ENCODE data around the gene KCTD11.

Gene KCTD11

DNA sequence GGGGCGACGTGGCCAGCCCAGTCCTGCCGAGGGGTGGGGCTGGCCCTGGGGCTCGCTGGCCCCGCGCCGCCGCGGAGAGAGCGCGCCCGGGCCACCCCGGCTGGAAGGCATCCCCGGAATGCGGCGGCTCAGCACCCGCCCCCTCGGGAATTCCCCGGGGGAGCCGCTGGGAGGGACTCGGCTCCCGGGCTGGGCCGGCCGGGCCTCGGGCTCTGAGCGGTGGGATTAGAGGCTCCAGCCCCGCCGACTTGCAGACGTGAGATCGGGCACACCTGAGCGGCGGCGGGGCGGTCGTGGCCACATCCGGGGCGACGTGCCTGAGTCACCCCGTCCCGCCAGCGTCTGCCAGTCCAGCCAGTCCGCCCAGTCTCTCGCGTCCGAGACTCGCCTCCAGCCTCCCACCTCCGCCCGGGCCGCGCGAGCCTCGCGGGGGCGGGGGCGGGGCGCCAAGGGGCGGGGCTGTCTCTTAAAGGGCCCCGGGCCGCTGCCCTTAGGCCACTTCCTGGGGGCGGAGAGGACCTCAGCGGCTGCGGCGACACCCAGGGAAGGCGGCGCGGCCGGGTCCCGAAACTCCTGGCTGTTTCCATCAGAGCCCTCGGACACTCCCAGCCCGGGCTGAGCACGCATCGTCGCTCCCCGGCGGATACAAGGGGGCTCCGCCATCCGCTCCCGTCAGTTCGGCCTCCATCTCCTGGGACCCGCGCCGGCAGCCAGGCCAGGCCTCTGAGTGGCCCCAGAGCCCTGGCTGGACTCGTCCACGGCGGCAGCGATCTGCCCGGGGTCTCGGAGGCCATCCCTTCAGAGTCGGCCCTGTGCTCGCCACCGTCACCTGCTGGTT is at the start of gene KCTD11:
Gene KCTD11 (plus strand): TSS at position 498 of the 838 bp plus-strand sequence.
- no peak for FAIRE-seq

DNA sequence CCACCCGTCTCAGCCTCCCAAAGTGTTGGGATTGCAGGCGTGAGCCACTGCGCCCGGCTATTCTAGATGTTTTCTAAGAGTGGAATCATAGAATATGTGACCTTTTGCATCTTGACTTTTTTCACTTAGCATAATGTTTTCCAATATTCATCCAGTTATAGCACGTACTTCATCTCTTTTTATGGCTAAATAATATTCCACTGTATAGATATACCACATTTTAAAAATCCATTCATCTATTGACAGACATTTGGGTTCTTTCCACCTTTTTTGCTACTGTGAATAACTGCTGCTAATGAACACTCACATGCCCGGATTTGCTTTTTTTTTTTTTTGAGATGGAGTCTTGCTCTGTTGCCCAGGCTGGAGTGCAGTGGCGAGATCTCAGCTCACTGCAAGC is 47.8 kb upstream of the KCTD11 start:
- no peak for FAIRE-seq

- peak; percentile 89 for FAIRE-seq
Observed at GRCh38 chr17:7306911-7307685, 44.9 kb upstream of the KCTD11 start, which contains the start of gene EIF5A. Gene EIF5A (plus strand): TSS chr17:7307628. CDS start chr17:7309636, 2,008 bp downstream.

DNA sequence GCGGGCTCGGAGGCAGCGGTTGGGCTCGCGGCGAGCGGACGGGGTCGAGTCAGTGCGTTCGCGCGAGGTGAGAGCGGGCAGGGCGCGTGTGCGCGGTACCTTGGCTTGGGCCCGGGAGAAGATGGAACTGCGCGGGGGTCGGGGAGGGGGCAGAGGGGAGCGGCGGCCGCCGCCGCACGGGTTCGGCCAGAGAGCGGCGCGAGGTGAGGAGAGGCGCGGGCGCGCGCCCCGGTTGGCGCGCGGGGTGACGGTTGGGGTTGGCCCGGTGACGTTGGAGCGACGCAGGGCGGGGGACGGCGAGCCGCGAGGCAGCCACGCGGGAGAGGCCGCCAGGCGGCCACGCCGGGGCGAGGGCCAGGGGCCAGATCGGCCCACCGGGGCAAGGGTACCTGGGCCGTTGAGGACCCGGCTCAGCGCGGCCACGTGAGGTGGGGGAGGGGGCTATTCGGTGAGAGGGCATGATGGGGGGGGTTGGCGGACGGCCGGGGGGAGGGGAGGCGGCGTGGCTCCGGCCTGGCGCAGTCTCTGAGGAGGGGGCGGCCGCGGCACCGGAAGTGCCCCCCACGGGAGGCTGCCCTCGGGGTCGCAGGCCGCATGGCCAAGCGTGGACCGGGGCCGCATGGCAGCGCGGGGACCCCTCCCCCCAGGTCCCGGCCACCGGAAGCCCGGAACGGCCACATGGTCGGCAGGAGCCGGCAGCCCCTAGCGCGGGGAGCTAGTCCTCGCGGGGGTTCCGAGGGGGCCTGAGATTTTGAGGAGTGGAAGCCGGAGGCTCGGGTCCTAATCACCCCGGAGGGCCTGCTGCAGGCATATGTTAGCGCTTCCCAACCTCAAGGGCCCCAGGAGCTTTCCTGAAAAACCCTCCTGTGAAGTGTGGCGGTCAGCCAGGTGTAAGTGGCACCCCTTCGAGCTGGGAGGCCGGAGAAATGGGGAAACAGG is 44.0 kb upstream of the KCTD11 start:
- no peak for FAIRE-seq

- FAIRE-seq: no peak
Observed at GRCh38 chr17:7308625-7309433, 43.1 kb upstream of the KCTD11 start.

DNA sequence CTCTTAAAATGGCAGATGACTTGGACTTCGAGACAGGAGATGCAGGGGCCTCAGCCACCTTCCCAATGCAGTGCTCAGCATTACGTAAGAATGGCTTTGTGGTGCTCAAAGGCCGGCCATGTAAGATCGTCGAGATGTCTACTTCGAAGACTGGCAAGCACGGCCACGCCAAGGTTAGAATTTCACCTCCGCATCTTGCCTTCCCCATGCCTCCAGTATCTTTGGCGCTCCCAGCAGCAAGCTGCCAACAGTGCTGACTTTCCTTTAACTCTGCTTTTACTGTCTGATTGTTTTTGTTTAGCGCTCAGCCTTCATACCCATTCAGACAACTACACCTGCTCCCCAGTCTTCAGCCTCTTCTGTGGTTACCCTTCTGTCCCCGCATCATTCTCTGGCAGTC is 42.3 kb upstream of the KCTD11 start:
- FAIRE-seq: no peak

DNA sequence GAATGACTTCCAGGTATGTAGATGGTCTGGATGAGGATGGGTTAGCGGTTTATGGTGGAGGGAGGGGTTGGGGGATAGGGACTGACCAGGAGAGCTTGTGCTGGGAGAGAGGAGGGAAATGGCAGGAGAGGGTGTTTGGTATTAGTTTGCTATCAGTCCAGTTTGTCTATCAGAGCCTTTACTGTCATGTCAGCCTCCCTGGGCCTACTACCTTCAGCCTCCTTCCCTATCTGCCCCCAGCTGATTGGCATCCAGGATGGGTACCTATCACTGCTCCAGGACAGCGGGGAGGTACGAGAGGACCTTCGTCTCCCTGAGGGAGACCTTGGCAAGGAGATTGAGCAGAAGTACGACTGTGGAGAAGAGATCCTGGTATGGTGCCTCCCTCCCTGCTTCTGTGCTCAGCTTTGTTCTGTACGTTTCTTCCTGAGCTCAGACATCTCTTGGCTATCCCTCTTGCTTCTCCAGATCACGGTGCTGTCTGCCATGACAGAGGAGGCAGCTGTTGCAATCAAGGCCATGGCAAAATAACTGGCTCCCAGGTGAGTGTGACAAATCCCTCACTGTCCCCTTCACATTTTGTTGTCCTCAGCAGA is 40.8 kb upstream of the KCTD11 start:
- no peak for FAIRE-seq

- FAIRE-seq: no peak
Observed at GRCh38 chr17:7312432-7313087, 39.4 kb upstream of the KCTD11 start.

DNA sequence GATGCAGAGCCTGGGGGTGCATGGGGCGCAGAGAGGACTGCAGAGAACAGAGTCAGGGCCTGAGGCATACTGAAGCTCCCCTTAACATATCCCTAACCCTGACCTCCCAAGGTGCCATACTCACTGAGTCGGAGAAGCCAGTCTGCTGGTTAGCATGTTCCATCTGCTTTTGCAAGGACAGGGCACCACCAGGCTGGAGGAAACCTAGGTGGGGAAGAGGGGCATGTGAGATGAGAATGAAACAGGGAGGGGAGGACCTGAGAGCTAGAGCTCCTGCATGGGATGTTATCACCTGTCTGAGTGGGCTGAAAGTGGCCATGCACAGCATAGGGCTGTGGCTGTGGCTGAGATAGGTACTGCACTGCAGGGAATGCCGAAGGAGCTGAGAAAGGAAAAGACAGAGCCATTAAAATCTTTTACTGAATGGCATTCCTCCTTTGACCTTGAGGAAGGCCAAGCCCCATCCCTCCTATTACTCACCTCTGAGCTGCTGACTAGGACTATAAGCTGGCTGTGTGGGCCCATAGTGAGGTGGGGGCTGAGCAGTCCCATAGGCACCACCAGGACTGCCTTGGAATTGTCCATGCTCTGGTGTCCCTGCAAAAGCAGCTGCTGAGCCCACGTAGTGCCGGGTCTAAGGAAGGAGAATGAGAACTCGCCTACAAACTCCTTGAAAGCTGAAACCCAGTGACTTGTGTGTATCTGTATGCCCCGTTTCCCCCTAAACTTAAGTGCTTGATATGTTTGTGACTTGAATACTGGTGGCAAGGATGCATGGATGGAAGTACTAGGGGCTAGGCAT is 38.7 kb upstream of the KCTD11 start:
- FAIRE-seq: no peak

DNA sequence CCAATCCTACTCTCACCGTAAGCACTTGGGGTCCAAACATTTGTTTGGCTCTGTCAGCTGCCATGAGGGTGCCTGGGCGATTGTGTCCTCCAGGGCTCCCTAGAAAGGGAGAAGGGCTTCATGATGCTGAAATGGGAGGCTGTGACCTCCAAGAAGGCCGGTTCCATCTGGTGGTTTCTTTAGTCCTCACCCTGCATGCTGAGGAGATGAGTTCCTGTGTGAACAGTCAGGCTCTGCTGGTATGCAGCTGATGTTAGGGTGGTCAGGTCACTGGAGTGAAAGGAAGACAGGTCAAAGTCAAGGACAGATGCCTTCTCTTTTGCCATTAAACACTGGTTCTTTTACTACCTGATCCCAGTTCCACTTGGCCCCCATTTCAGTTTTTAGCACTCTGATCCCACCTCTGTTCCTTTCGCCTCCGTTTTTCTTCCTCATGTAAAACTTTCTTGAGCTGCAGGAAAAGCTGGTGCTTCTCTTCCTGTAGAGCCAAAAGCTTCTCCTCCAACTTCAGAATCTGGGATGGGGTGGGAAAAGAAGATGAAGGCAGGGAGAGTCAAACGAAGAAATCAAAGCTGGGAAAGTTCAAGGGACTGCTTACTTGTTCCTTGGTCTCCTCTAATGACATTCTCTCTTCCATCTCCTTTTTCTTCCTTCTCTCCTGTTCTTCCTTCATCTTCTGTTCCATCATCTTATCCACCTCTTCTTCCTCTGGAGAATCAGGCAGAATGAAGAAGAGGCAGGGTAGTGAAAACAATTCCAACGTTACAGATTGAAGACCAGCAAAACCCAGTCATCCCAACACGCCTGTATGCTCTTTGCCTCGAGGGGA is 37.9 kb upstream of the KCTD11 start:
- no peak for FAIRE-seq

DNA sequence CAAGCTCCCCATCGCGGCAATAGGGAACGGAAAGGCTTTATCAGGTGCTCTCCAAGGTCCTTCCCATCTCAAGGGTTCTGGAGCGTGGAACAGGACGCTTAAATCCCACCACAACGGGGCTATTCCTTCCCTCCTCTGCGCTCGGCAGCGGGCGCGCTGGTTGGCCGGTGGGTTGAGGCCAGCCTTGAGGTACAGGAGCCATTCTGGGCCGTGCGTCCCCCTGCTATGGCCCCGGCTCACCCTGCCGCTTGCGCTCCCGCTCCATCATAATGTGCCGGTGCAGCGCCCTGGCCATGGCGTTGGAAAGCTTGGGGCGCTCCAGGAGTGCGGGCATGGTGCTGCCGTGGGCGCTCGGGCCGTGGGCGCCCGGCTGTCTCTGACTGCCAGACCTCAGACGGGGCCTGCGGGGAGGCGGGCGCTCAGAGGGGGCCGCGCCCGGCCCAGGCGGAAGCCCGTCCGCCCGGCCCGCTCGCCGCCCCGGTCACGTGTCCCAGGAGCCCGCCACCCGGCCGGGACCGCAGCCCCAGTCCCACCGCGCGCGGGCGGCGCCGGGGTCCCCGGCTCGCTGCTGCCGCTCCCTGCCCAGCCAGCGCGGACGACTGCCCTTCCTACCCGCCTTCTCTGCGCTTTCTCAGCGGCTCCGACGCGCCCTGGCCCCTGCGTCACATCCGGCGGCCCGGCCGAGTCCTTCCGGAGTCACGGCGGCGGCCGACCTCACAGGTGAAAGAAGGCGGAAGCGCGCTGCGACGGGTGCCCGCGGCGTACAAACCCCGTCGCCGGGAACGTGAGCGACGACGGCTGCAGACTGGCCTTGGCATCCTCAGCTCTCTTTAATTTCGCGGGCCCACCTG is 37.0 kb upstream of the KCTD11 start, which contains the start of gene GPS2:
Gene GPS2 (minus strand): TSS at position 642 of the 851 bp plus-strand sequence. CDS start 308 bp downstream, at position 334.
- FAIRE-seq: no peak

GRCh38 chr17:7315570-7316235 is 36.3 kb upstream of the KCTD11 start:
- FAIRE-seq: no peak

DNA sequence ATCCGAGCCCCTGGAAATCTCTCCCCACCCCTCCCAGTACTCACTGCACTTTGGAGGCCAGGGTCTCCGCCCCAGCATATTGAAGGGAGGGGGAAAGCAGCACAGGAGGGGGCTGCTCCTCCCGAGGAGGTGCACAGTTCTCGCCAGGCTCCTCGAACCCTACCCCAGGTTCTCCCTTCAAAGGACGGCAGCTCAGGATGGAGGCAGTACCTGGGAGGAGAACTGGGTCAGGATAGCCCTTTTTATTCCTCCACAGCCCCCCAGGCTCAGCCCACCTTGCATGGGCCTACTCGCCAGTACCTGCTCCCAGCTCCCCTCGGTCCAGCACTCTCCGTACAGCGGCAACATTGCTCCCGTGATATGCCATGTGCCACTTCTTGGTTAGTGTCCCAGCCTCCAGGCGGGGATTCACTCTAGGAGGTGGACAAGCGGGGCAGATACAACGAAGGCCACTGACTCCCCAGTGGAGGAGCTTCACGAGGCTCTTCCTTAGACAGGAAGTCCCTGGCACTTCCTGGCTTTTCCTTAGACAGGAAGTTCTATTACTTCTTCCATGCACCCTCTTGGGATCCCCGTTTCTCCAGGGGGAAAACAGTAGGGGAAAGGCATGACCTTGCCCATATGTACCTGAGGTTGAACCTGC is 34.7 kb upstream of the KCTD11 start:
- FAIRE-seq: no peak

DNA sequence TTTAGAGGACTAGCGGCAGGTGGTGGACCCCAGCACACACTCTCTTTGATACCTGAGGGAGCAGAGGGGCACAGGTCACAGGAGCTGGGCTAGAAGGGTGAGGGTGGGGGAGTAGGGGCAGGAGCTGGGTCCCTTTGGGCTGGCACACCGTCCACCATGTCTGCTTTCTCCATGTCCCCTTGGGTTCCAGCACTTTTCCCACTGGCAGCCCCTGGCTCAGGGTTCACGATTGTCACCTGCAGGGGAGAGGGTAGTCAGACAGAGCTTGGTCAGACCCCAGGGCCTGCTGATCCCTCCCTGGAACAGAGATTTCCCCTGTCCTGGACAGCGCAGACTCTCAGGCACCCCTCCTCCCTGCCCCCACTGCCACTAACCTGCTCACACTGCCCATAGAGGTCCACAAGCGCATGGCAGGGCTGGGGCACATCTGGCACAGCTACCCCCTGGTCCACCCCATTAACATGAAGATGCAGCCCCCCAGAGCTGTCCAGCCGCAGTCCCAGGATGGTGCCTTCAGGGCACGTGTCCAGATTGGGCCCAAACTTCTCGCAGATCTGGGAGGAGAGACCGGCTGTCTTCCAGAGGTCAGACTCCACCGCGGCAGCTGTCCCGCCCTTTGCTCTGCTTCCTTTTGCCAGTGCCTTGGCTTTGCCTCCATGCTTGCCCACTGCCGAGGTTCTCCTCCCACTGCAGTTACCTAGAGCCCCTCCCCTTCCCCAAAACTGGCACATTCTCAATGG is 33.7 kb upstream of the KCTD11 start:
- no peak for FAIRE-seq

DNA sequence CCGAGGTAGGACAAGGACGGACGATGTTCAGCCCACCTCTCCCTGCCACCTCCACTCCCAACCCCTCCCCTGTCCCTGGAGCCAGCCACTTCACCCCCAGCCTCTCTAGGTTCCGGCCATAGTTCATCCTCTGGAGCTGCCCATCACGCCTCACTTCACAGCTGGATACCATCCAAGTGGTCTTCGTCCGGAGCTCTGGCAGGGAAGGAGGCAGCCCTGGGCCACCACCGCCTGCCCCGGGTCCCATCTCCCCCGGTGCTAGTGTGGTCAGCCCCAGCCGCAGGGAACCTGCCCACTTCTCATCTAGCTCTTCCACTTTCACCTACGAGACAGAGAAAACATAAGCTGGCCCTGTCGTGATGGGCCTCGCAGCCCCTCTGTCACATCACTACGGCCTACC is 30.5 kb upstream of the KCTD11 start:
- no peak for FAIRE-seq

DNA sequence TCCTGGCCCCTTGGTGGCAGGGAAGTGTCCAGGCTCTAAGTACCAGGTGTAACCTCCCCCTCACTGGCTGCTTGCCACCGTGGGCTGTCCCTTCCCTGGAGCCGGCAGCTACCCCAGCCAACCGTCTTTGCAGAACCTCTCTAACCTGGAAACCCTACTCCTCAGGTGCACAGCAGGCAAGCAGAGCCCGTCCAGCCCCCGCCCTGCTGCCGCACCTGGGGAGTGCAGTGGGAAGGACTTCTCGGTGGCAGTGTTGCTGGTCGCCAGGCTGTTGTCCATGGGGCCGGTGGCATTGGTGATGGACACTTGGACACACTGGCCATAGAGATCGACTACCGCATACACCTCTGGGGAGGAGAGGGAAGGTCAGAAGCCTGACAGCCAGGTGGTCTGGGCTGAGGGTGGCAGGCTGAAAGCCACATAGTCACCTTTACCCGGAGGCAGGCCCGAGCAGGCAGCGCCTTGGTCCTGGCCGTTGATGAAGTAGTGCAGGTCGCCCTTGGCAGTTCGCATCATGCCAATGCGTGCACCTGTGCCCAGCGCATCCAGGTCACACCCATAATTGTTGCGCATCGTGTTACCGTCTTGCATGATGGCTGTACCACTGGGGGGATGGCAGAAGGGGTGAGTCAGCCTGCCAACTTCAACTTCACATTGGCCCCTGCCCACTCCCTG is 29.3 kb upstream of the KCTD11 start:
- FAIRE-seq: no peak

Data from islet of Langerhans (tissue), 1 donor.